Smooth muscle cell (in vitro differentiated cells): ENCODE measurements around the gene LRRC74B. TPM values are rescaled to one million over a fixed set of nuclear protein-coding genes. Genes with fewer than 3 reads are reported as not detected.

Experiments used
- DNase-seq: peaks from one replicate; lab custom pipeline; 2025; ENCODE audit not compliant: unreplicated experiment; lab: John Stamatoyannopoulos, UW
- H2AFZ ChIP-seq: fragments of 200-600 bp; sonication (generic); 2 replicates; pipeline ENCODE4 v1.6.0; 2016; ENCODE audit warnings: antibody characterized with exemption, low read depth, mild to moderate bottlenecking
- H3F3A ChIP-seq: fragments of 200-600 bp; sonication (generic); 2 replicates; pipeline ENCODE4 v1.6.0; 2017; ENCODE audit warnings: antibody characterized with exemption, low read depth
- H3K27ac ChIP-seq: fragments of 200-600 bp; sonication (generic); 2 replicates; pipeline ENCODE4 v1.5.1; 2016; ENCODE audit warnings: low read depth, mild to moderate bottlenecking
- H3K27me3 ChIP-seq: fragments of 200-600 bp; sonication (generic); 2 replicates; pipeline ENCODE4 v1.6.1; 2016; ENCODE audit warnings: low read depth, mild to moderate bottlenecking
- H3K36me3 ChIP-seq: fragments of 200-600 bp; sonication (generic); 2 replicates; pipeline ENCODE4 v1.5.1; 2016; ENCODE audit warnings: low read depth
- H3K4me1 ChIP-seq: fragments of 200-600 bp; sonication (generic); 2 replicates; pipeline ENCODE4 v1.5.1; 2016; ENCODE audit warnings: low read depth
- H3K4me2 ChIP-seq: fragments of 200-600 bp; sonication (generic); 2 replicates; pipeline ENCODE4 v1.6.0; 2016; ENCODE audit warnings: mild to moderate bottlenecking
- H3K4me3 ChIP-seq: fragments of 200-600 bp; sonication (generic); 2 replicates; pipeline ENCODE4 v1.5.1; 2016; ENCODE audit warnings: mild to moderate bottlenecking
- H3K79me2 ChIP-seq: fragments of 200-600 bp; sonication (generic); 2 replicates; pipeline ENCODE4 v1.6.0; 2016; ENCODE audit warnings: low read depth, mild to moderate bottlenecking
- H3K9ac ChIP-seq: fragments of 200-600 bp; sonication (generic); 2 replicates; pipeline ENCODE4 v1.6.0; 2016; ENCODE audit warnings: low read depth
- H3K9me3 ChIP-seq: fragments of 200-600 bp; sonication (generic); replicated peaks from 2 replicates; pipeline ENCODE4 v1.5.1; 2016; ENCODE audit warnings: low read depth
- H4K20me1 ChIP-seq: fragments of 200-600 bp; sonication (generic); 2 replicates; pipeline ENCODE4 v1.6.0; 2016; ENCODE audit warnings: low read depth
- WGBS: methylation state at CpG from one replicate; pipeline ENCODE4 v1.1.7; 2016; ENCODE audit warnings: low lambda C conversion rate; 5-methylcytosine and 5-hydroxymethylcytosine counted together
- polyA plus RNA-seq: library from polyadenylated mRNA; unstranded; fragments of >200 nt; fragmentation: Nextera tagmentation; extraction: Ambion mirVana; gene quantifications from 2 replicates; pipeline ENCODE4 v1.2.1, GENCODE V29; 2016
- total RNA-seq: library from RNA; depleted of rRNA; stranded (reverse); fragments of >200 nt; gene quantifications from 2 replicates; pipeline ENCODE4 v1.2.3, GENCODE V29; 2014
- TF ChIP-seq, protein P1 (sequence below): fragments of 200-600 bp; sonication (generic); IDR thresholded peaks from 2 replicates; pipeline ENCODE4 v1.5.1; 2017; ENCODE audit warnings: borderline replicate concordance, mild to moderate bottlenecking, antibody characterized with exemption; ENCODE audit not compliant: insufficient read depth, poor library complexity, severe bottlenecking

The LRRC74B gene
- total and polyA plus RNA-seq, 2 experiments from 2014 or later: not detected

DNA sequence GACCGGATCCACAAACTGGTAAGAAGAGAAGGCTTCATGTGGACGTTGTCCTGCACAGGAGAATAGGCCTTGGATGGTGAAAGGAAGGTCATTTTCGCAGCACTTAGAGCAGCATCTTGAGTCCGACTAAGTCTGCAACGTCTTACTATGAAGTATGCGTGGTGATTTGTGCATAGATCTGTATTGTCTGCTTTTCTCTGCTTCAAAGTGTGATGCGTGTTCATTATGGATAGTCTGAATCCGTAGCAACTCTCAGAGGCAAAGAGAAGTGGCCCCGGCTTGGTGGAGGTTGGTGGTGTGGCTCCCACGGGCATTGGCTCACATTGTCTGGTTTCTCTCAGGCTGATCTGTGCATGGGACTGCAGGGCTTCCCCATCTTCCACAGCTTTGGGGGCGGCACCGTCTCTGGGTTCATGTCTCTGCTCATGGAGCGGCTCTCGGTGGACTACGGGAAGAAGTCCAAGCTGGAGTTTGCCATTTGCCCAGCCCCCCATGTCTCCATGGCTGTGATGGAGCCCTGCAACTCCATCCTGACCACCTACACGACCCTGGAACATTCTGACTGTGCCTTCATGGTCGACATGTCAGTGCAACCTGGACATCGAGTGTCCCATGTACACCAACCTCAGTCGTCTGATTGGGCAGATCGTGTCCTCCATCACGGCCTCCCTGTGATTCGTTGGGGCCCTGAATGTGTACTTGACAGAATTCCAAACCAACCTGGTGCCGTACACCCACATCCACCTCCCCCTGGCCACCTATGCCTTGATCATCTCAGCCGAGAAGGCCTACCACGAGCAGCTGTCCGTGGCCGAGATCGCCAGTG lies 21.5 kb downstream of the LRRC74B start:
- H3K27me3 ChIP-seq: no peaks in the 10 kb centered on the region
- H3K4me2 ChIP-seq: no peak overlapping the region
- no peaks in the 10 kb centered on the region for H3K4me1 ChIP-seq
- no peaks in the 10 kb centered on the region for H3K79me2 ChIP-seq
- no peak overlapping the region for H3K9ac ChIP-seq
- H3K36me3 ChIP-seq: no peaks in the 10 kb centered on the region
- no peaks in the 10 kb centered on the region for H3K9me3 ChIP-seq
- 92% methylated on average over 28 of the region's 28 CpGs for WGBS
- no peaks in the 10 kb centered on the region for H3F3A ChIP-seq
- H2AFZ ChIP-seq: no peak overlapping the region
- no peak overlapping the region for H3K27ac ChIP-seq
- TF ChIP-seq, protein P1, sequence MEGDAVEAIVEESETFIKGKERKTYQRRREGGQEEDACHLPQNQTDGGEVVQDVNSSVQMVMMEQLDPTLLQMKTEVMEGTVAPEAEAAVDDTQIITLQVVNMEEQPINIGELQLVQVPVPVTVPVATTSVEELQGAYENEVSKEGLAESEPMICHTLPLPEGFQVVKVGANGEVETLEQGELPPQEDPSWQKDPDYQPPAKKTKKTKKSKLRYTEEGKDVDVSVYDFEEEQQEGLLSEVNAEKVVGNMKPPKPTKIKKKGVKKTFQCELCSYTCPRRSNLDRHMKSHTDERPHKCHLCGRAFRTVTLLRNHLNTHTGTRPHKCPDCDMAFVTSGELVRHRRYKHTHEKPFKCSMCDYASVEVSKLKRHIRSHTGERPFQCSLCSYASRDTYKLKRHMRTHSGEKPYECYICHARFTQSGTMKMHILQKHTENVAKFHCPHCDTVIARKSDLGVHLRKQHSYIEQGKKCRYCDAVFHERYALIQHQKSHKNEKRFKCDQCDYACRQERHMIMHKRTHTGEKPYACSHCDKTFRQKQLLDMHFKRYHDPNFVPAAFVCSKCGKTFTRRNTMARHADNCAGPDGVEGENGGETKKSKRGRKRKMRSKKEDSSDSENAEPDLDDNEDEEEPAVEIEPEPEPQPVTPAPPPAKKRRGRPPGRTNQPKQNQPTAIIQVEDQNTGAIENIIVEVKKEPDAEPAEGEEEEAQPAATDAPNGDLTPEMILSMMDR: no peak
- DNase-seq: no peak
- H3K4me3 ChIP-seq: no peak overlapping the region
- H4K20me1 ChIP-seq: no peaks in the 10 kb centered on the region

DNA sequence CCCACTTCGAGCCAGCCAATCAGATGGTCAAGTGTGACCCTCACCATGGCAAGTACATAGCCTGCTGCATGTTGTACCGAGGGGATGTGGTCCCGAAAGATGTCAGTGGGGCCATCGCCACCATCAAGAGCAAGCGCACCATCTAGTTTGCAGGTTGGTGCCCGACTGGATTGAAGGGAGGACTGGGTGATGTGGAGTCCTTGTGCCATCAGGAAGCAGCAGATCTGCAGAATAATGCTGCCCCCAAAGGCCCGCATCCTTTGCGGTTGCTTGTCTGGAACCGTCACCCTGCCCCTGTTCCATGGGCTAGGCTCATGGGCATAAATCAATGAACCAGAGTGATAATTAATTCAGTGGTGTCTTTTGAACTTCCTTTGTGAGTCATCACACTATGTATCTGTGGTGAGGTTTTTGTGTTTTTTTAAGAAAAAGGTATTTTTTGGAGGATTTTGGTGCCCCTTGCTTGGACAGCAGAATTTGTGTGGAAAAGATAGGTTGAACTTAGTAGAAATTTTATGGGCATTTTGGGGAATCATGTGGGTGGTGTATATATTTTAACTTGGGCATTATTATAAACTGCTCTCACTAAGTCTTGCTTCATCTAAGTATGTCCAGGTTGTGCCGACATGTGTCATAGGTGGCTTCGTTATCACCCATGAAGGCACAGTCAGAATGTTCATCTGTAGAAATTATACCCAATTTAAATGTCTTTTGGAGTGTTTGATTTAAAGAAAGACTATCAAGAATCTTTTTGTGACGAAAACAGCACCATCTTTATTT lies 22.3 kb downstream of the LRRC74B start:
- TF ChIP-seq, protein P1: no peak
- WGBS: 92% methylated on average over 12 of the region's 12 CpGs
- no peak overlapping the region for H3K4me2 ChIP-seq
- H3K4me1 ChIP-seq: no peaks in the 10 kb centered on the region
- H3K27me3 ChIP-seq: no peaks in the 10 kb centered on the region
- no peaks in the 10 kb centered on the region for H3K79me2 ChIP-seq
- no peaks in the 10 kb centered on the region for H3F3A ChIP-seq
- no peaks in the 10 kb centered on the region for H4K20me1 ChIP-seq
- H3K9ac ChIP-seq: no peak overlapping the region
- no peak overlapping the region for H3K4me3 ChIP-seq
- no peak overlapping the region for H2AFZ ChIP-seq
- no peak overlapping the region for H3K27ac ChIP-seq
- H3K9me3 ChIP-seq: no peaks in the 10 kb centered on the region
- no peaks in the 10 kb centered on the region for H3K36me3 ChIP-seq
- DNase-seq: no peak

DNA sequence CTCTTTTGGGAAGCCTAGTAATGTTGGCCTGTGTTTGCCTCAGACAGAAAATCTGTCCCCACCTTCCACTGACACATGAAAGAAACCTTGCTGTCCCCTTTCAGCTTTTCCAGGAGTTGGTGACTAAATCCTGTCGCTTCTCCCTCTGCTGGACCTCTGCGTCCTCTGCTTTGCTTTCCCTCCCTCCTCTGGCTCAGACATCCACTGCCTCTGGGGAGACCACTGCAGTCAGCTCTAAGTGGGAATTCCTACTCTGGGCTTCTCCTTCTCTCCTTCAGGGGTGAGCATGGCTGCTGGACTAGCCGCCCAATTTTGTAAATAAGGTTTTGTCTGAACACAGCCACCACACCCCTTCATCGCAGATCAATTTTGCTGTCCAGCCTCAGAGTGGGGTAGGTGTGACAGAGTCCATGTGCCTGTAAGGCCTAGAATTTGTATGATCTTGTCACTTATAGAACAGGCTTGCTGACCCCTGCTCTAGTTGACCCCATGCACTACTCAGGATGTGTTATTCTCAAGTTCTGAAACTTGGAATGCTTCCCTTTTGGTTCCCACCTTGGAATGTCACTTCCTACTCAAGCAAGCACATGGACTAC lies 23.0 kb downstream of the LRRC74B start:
- Histone ChIP-seq H3K27me3 (no peaks in the 10 kb centered on the region), H3K4me1 (no peaks in the 10 kb centered on the region), H4K20me1 (no peaks in the 10 kb centered on the region), H3K4me3 (no peak overlapping the region), H3K9ac (no peak overlapping the region), H3K9me3 (no peaks in the 10 kb centered on the region), H3F3A (no peaks in the 10 kb centered on the region), H3K27ac (no peak overlapping the region), H3K4me2 (no peak overlapping the region), H3K79me2 (no peaks in the 10 kb centered on the region), H3K36me3 (no peaks in the 10 kb centered on the region), H2AFZ (no peak overlapping the region)
- WGBS: 77% methylated on average over 4 of the region's 4 CpGs
- TF ChIP-seq, protein P1: no peak
- no peak for DNase-seq
